HG02870 (cell line): Measurements from ENCODE around the gene GNB2.
"Not testable (repeated sequence)": the region's sequence is repeated elsewhere in the genome, so short reads cannot be mapped to it uniquely, and the experiment has no call there.

Experiments
- ATAC-seq: cut with Tn5 transposase; IDR thresholded peaks from one replicate; pipeline ENCODE4 v1.9.1; 2021; ENCODE audit warnings: mild to moderate bottlenecking, moderate library complexity; ENCODE audit not compliant: unreplicated experiment

Gene GNB2

GRCh38 chr7:100693312-100694097 is 20.0 kb downstream of the GNB2 start:
- no peak for ATAC-seq

- ATAC-seq, result no peak
Observed at GRCh38 chr7:100694098-100694745, 20.7 kb downstream of the GNB2 start, which contains the start of gene GIGYF1. GIGYF1 (minus strand) TSS chr7:100694250; CDS start chr7:100688238, 6,012 bp downstream.

GRCh38 chr7:100696123-100696521 is 22.6 kb downstream of the GNB2 start:
- ATAC-seq, result no peak

GRCh38 chr7:100699018-100699417 is 25.5 kb downstream of the GNB2 start:
- no peak for ATAC-seq

- ATAC-seq, result not testable (repeated sequence)
Observed at GRCh38 chr7:100701089-100701488, 27.5 kb downstream of the GNB2 start.

- peak; percentile 56 for ATAC-seq
Observed at GRCh38 chr7:100705320-100705752, 31.8 kb downstream of the GNB2 start.

- ATAC-seq, result peak; percentile 88
Observed at GRCh38 chr7:100705753-100706671, 32.5 kb downstream of the GNB2 start, which contains the start of gene POP7. POP7 (plus strand) TSS chr7:100706121; CDS start chr7:100706831, 710 bp downstream.

GRCh38 chr7:100706672-100707311 is 33.3 kb downstream of the GNB2 start:
- no peak for ATAC-seq

GRCh38 chr7:100708395-100708794 is 34.9 kb downstream of the GNB2 start:
- ATAC-seq, result no peak

- no peak for ATAC-seq
Observed at GRCh38 chr7:100710452-100710851, 36.9 kb downstream of the GNB2 start.

GRCh38 chr7:100711369-100711768 is 37.8 kb downstream of the GNB2 start:
- ATAC-seq, result no peak

- no peak for ATAC-seq
Observed at GRCh38 chr7:100714725-100715124, 41.2 kb downstream of the GNB2 start.

GRCh38 chr7:100717073-100717472 is 43.5 kb downstream of the GNB2 start:
- not testable (repeated sequence) for ATAC-seq

- ATAC-seq, result no peak
Observed at GRCh38 chr7:100719523-100720278, 46.2 kb downstream of the GNB2 start.

- ATAC-seq, result no peak
Observed at GRCh38 chr7:100720279-100720670, 46.7 kb downstream of the GNB2 start, which contains the start of gene EPO. EPO (plus strand) TSS chr7:100720468; CDS start chr7:100720981, 513 bp downstream.

- no peak for ATAC-seq
Observed at GRCh38 chr7:100720671-100721504, 47.3 kb downstream of the GNB2 start.

- ATAC-seq, result no peak
Observed at GRCh38 chr7:100721505-100721812, 47.9 kb downstream of the GNB2 start.

- ATAC-seq, result no peak
Observed at GRCh38 chr7:100722480-100723212, 49.1 kb downstream of the GNB2 start.
